HG02759 (cell line): ENCODE measurements around the gene ANKRD34B.

Source experiments
- ATAC-seq: cut with Tn5 transposase; IDR thresholded peaks from one replicate; pipeline ENCODE4 v1.9.1; 2021; ENCODE audit warnings: mild to moderate bottlenecking, moderate library complexity; ENCODE audit not compliant: unreplicated experiment

The ANKRD34B gene

DNA sequence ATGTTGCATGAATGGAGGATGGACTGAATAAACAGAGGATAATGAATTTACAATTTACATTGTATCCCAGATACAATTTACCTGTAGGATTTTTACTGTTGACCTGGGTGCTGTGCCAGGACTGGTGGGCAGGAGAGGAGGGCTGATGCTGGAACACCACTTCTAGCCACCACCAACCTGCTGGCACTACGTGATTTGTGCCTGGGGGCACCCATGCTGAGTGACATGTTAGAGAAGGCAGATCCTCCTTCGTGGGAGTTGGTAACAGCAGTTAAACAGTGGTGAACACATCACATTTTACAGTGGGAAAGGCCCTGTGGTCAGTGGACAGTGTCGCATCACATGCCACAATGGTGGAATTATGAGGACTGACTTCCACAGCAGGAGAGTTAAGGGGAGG lies 3.0 kb upstream of the ANKRD34B start:
- no peak for ATAC-seq

DNA sequence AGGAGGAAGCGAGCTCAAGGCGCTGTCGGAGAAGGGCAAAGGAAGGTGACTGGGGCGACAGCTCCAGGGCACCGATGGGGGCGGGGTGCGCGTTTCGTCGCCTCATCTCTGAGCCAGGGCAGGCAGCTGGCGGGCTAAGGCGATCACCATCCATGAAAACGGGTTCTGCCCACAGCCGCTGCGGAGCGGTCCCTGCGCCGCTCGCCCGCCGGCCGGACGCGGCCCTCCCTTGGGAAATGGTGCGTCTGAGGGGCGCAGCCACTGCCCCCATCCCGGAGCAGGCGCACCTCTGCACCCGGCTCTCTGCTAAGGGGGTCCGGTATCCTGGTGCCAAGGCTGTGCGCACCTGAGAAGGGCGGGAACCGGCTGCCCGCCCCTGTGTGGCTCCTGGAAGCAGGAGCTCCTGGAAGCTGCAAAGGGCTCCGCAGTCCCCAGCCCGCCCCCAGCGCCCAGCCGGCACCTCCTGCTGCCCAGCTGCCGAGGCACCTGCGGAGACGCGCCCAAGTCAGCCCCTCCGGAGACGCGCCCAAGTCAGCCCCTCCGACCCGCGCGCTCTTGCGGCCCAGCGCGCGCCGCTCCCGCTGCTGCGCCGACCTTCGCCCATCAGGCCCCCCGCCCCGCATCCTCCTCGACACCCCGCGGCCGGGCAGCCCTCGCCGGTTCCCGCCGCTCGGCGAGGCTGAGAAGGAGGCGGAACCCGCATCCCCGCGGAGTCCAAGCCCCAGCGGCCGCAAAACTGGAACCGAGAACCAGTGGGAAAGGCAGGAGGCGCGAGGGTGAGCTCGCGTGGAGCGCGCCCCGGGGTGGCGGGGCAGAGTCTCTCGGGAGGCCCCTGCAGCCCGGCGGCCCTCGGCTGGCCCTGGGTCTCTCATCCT lies 757 bp downstream of the ANKRD34B start:
- ATAC-seq: peak; percentile 4

DNA sequence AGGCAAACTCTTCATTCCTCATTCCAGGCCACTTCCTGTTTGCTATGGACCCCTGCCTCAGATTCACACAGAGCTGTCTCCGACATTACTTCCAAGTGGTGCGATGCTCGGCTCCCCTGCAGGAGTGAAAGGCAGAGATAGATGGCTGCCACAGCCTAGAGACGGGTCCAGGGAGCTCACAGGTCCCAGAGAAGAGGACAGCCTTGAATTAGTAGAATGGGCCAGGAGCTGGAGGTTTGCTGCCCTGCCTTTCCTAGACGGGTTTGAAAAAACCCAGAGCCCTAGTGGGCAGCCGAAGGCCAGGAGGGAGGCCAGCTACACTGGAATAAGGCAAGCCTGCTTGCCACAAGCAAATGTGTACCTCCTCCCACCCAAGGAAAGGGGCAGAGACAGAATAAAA lies 1.8 kb downstream of the ANKRD34B start:
- ATAC-seq: no peak

DNA sequence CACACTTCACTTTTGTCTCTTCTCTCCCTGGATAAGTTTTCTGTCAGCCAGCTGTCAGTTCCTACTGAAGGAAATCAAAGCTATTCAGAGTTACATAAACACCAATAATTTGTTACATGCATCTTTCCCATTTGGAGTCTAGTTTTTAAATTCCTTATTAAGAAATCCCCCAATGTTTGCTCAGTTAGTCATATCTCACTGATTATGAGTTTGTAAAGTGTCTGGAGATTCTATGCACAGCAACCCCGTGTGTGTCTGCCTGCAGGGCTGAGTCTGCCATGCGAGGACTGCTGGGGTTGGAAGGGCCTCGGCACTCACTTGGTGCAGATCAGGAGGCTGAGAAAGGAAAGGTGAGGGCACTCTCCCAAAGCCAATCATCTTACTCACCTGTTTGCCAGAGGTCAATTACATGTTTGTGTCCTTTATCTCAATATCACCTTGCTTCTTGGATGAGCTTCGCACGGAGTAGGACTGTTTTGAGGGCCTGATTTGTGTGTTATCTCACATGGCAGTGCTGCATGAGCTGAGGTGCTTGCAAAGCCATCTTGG lies 3.3 kb downstream of the ANKRD34B start:
- no peak for ATAC-seq

DNA sequence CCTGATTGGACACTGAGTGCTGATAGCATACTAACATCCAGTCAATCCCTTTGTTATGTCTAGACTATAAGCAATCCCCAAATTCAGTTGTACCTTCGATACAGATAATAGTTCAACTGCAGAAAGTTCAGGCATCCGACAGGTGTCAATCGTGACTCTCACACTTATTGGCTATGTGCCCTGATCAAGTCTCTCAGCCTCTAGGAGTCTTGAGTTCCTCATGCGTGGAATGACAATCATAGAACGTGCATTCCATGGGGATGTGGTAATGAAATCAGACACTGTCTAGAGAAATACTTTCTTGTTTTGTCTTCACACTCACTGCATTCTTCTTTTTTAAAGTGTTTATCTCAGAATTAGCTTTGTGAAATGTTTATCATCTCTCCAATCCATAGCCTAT lies 4.8 kb downstream of the ANKRD34B start:
- no peak for ATAC-seq

DNA sequence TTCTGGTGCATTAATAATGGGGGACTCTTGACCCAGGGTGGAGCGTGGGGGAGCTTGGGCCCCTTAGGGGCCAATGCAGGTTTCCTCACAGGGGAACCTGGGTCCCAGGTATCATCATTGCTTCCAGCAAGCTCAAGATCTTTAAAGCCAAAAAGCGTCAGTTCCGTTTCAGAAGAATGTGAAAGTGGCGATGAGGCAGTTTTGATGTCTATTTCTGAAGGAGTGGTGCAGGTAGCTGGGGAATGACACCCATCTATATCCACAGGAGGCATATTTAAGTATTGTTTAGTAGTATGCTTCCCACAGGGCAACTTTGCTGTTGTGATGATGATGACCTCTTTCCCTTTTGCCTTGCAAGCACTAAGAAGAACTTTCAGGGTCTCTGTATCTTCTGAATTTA lies 10.8 kb downstream of the ANKRD34B start:
- no peak for ATAC-seq

DNA sequence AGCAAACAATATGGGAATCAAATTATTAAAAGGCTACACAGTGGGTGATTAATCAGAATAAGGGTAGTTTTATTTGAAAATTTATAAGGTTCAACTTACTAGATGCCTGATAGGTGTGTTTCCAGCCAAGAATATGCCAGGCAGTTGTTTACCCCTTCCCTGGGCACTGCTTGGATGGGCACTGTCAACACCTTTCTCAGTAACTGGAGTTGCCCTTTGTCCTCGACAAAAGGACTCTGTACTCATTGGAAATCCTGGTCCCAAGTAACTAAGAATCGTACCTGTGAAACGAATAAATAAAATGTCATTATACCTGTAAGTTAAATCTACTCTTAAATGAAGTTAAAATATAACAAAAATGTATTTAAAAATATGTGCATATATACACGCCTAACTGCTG lies 15.0 kb downstream of the ANKRD34B start:
- no peak for ATAC-seq

DNA sequence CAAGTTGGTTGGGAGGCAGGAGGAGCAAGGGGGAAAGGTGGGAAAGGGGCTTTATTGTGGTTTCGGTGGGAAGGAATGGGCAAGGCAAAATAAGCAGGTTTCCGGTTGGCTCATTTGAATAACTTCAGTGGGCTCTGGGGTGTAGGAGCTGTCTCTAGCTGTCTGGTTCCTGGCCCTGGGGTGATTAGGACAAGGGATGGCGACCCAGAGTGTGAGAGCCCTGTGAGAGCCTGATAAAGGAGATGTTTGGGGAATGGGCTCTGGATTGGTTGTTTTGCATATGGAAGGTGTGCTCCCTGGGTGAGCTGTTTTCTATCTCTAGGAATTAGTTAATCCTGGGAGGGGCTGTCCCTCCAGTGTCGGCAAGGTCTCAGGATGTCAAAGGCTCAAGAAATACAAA lies 15.4 kb downstream of the ANKRD34B start:
- no peak for ATAC-seq

DNA sequence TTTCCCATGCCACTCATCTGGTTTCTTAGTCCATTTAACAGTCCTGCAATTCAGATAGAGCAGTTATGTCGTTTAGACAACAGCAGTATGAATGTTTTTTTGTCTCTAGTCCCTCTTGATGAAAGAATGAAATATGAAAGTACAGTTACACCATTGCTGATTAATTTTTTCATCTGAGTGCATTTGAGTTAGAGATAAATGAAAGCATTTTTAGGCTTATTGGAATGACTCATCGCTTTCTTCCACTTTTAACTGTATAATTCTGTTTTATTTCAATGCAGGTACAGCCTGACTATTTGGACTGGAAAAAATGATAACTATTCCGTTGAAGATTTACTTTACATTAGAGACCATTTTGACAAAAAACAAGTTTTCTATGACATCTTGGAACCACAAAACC lies 28.7 kb downstream of the ANKRD34B start:
- no peak for ATAC-seq

DNA sequence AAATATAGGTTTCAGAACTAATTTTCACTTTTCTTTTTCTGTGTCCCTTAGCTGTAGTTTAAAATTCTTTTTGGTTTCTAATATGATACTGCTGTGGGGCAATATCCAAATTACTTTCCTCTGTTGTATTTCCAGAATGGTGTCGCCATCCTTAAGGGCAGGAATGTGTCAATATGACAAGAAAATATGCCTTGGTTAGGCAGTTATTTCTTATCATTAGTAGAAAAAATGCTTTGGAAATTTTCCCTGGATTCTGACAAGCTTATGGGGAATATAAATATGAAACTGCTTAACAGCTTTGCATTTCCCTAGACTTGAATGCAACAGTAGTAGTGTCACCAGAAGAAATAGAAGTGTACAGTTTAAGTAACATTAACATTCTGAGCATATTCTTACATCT lies 29.4 kb downstream of the ANKRD34B start:
- no peak for ATAC-seq

DNA sequence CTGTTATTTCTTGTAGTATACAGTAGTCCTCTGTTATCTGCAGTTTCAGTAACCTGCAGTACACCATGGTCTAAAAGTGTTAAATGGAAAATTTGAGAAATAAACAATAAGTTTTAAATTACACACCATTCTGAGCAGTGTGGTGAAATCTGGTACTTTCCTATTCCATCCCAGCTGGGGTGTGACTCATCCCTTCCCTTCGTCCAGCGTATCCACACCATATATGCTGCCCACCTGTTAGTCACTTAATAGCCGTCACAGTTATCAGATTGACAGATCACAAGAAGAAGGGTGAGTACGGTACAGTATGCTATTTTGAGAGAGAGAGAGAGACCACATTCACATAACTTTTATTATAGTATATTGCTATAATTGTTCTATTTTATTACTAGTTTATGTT lies 53.3 kb downstream of the ANKRD34B start:
- peak; percentile 81 for ATAC-seq

DNA sequence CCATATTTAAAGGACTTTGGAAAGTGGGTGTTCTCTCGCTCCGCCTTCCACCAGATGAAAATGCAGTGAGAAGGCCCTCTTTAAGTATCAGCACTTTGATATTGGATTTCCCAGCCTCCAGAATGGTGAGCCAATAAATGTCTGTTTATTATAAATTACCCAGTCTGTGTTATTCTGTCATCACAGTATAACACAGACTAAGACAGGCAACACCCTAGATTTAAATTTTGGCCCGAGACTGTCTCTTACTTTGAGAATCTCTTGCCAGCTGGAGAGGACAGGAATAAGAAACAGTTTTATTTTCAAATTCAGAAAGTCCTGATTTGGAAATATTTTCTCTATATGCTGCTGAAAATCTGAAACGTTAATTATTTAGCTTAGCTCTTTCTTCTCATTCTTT lies 60.7 kb downstream of the ANKRD34B start:
- ATAC-seq: no peak

DNA sequence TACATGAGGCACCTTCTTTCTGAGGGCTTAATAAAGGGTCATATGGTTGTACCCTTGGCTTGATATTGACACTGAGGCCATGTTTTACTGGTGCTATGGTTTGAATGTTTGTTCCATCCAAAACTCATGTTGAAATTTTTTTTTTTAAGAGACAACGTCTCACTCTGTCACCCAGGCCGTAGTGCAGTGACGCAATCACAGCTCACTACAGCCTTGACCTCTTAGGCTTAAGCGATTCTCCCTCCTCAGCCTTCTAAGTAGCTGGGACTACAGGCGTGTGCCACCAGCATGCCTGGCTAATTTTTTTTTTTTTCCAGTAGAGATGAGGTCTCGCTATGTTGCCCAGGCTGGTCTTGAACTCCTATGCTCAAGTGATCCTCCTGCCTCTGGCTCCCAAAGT lies 61.2 kb downstream of the ANKRD34B start:
- no peak for ATAC-seq

DNA sequence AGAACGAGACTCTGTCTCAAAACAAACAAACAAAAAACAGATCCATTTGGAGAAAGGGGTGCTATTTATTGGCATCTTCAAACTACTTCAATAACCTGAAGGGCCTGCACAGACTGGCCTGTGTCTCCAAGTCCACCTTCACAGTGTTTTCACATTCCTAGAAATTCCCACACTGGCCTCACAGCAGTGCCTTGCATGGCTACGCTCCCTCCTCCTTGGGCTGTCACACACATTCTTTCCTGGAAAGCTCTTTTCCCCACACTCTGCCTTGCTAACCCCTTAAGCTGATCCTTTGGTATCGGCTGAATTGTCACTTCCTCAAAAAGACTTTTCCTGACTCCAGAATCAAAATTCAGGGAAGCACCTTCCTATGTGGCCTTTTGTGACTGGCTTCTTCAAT lies 62.4 kb downstream of the ANKRD34B start:
- no peak for ATAC-seq
